NCI-H748 treated with DMSO at 0.1 percent for 48 hours (cell line): Measurements from ENCODE around the gene TRIP10.
"Not testable (repeated sequence)": the region's sequence is repeated elsewhere in the genome, so short reads cannot be mapped to it uniquely, and the experiment has no call there.

Experiments used
- DNase-seq: peaks from one replicate; lab custom pipeline; 2025; lab: John Stamatoyannopoulos, UW

The TRIP10 gene

GRCh38 chr19:6768236-6768785 is 28.8 kb downstream of the TRIP10 start:
- DNase-seq = no peak

- DNase-seq = no peak
These were observed 29.6 kb downstream of the TRIP10 start for GRCh38 chr19:6769006-6769619.

- DNase-seq = not testable (repeated sequence)
These were observed 32.2 kb downstream of the TRIP10 start for GRCh38 chr19:6771648-6772027.

- no peak for DNase-seq
These were observed 32.8 kb downstream of the TRIP10 start, which contains the start of gene VAV1 for GRCh38 chr19:6772028-6772865. VAV1 (plus strand) TSS chr19:6772708; CDS start chr19:6772808, 100 bp downstream.

GRCh38 chr19:6772866-6773322 is 33.4 kb downstream of the TRIP10 start:
- DNase-seq = no peak

GRCh38 chr19:6773323-6773931 is 33.9 kb downstream of the TRIP10 start:
- no peak for DNase-seq

- no peak for DNase-seq
These were observed 35.6 kb downstream of the TRIP10 start for GRCh38 chr19:6774821-6775707.

GRCh38 chr19:6776045-6776444 is 36.6 kb downstream of the TRIP10 start:
- DNase-seq = not testable (repeated sequence)

- DNase-seq = no peak
These were observed 37.5 kb downstream of the TRIP10 start for GRCh38 chr19:6776999-6777398.

GRCh38 chr19:6777434-6777833 is 38.0 kb downstream of the TRIP10 start:
- no peak for DNase-seq

GRCh38 chr19:6778386-6778785 is 38.9 kb downstream of the TRIP10 start:
- no peak for DNase-seq

GRCh38 chr19:6779206-6779605 is 39.7 kb downstream of the TRIP10 start:
- DNase-seq = no peak

GRCh38 chr19:6787393-6787792 is 47.9 kb downstream of the TRIP10 start:
- DNase-seq = no peak

- DNase-seq = no peak
These were observed 49.4 kb downstream of the TRIP10 start for GRCh38 chr19:6788896-6789295.

- DNase-seq = no peak
These were observed 51.0 kb downstream of the TRIP10 start for GRCh38 chr19:6790194-6791128.

GRCh38 chr19:6791237-6791636 is 51.8 kb downstream of the TRIP10 start:
- DNase-seq = no peak

- no peak for DNase-seq
These were observed 53.9 kb downstream of the TRIP10 start for GRCh38 chr19:6793411-6793810.

- DNase-seq = no peak
These were observed 54.5 kb downstream of the TRIP10 start for GRCh38 chr19:6793973-6794372.

GRCh38 chr19:6794686-6795431 is 55.4 kb downstream of the TRIP10 start:
- no peak for DNase-seq

GRCh38 chr19:6796278-6796677 is 56.8 kb downstream of the TRIP10 start:
- no peak for DNase-seq
